ENCODE results near the gene SLC33A1.
"Not testable (repeated sequence)": the region's sequence is repeated elsewhere in the genome, so short reads cannot be mapped to it uniquely, and the experiment has no call there.

The SLC33A1 gene

DNA sequence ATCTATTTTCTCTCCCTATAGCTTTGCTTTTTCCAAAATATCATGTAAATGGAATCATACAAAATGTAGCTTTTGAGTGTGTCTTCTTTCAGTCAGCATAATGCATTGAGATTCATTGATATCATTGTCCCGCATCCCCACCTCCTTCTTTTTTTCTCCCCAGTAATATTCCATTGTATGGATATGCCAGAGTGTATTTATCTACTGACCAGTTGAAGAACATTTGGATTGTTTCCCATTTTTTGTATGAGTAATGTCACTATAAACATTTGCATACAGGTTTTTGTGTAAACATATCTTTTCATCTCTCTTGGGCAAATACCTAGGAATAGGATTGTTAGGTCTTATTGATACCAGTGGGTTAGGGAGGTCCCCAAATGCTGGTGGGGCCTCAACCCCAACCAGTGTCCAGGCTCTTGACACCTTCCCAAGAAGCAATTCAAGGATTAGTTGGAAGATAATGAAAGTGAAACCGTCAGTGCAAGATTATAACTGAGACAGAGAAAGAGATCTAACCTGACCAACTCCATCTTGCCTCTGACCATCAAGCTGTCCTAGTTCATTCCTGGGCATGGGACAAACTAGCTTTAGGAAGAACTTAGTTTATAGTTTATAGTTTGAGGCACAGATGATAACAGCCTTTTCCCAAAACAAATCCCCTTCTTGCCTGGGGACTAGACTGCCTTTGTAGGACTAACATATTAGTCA is 7.4 kb upstream of the SLC33A1 start:
- no peak for DNase-seq

GRCh38 chr3:155860424-155860823 is 6.2 kb upstream of the SLC33A1 start:
- DNase-seq: not testable (repeated sequence)

DNA sequence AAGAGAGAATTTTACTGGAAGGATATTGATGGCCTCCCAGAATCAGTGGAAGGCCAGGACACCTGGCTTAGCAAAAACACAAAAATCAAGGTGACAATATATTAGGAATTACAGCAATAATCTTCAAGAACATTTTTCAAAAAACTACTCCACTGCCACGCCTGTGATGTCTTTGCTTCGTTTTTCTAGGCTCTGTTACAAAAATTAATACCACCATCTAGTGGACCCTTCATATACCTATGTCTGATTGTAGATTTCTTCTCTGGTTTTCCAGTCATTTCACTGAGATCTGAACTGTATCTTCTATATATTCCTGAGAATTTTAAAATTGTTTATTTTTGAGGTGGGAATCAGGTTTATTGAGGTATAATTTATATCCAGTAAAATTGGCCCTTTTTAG is 5.6 kb upstream of the SLC33A1 start:
- no peak for DNase-seq

- no peak for DNase-seq
Observed at GRCh38 chr3:155853214-155854140, 750 bp downstream of the SLC33A1 start.

DNA sequence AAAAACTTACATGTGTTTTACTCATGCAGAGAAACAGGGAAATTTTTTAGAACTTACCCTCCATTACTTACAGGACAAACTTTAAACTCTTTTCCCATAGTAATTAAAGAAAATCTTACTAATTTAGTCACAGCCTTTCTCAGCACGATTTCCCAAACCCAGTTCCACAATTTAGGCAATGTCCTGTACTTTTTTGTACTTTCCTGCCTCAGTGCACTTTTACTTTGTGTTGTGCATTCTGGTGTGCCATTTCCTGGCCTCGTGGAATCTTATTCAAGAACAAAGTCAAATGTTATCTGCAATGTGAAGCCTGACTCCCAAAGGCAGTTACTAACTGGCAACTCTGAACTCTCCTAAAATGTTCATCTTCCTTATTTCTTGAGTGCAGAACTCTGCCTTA is 1.9 kb downstream of the SLC33A1 start:
- no peak for DNase-seq

- not testable (repeated sequence) for DNase-seq
Observed at GRCh38 chr3:155849404-155849803, 4.8 kb downstream of the SLC33A1 start.

DNA sequence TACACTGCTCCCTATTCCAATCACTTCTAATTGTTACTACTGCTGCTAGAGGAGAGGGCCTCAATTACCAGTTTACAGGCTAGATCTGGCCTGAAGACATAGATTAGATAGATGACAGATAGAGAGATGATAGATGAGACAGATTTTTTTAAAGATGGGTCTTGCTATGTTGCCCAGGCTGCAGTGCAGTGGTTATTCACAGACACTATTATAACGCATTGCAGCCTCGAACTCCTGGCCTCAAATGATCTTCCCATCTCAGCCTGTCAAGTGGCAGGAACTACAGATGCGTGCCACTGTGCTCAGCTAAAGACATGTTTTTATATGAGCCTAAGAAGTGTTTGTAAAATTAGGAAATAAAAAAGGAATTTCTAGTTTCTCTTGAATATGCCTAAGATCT is 6.2 kb downstream of the SLC33A1 start:
- DNase-seq: no peak

DNA sequence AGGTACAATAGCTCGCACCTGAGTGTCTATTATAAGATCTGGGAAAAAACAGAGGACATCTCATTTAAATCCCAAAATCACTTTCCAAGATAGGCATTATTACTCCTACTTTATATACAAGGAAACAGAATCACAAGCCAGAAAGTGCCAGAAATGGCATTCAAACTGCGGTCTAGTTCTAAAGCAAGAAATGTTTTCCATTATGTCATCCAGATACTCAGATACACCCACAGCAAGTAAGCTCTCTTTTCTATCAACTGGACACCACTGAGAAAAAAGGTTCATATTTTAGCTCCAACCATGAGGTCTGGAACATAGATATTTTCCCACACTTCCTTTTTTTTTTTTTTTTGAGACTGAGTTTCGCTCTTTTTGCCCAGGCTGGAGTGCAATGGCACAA is 8.1 kb downstream of the SLC33A1 start:
- no peak for DNase-seq

DNA sequence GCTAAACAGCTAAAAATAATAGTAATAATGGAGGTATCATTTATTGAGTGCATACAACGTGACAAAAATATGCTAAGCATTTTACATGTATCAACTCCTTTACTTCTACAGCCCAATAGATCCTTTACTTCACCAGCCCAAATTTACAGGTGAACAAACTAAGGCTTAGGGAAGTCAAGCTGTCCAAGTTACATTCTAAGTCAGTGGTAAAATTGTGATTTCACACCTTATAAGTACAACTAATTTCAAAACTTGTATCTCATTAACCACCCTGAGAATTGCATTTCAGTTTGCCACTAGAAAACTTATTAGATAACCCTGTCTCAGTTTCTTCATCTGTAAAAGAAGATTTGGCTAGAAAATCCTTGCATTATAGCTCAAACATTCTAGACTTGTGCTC is 10.7 kb downstream of the SLC33A1 start:
- DNase-seq: no peak

DNA sequence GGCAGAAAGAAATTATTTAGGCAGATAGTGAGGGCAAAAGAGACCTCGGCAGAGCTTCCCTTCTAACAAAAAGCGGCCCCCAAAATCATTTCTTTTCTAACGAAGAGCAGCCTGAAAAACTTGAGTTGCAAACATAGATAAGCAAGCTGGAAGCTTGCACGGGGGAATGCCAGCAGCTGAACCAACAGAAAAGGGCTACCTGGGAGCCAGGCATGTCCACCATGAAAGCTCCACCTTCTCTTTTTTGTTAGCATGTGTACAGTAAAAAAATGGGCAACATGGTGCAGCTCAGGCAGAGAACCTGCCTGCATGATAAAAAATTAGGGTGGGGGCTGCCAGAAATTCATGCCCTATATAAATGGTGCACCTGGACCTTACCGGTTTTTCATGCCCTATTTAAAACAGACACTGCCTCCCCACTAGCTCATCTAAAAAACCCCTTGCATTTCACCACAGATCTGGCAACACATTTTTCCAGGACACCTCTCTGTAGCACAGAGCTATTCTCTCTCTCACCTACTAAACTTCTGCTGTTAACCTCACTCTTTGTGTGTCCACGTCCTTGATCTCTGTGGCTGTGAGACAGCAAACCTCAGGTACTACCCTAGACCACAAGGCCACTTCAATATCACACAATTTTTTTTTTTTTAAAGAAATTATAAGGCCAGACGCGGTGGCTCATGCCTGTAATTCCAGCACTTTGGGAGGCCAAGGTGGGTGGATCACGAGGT is 18.7 kb downstream of the SLC33A1 start:
- DNase-seq: no peak

GRCh38 chr3:155828490-155829098 is 25.6 kb downstream of the SLC33A1 start:
- DNase-seq: not testable (repeated sequence)

DNA sequence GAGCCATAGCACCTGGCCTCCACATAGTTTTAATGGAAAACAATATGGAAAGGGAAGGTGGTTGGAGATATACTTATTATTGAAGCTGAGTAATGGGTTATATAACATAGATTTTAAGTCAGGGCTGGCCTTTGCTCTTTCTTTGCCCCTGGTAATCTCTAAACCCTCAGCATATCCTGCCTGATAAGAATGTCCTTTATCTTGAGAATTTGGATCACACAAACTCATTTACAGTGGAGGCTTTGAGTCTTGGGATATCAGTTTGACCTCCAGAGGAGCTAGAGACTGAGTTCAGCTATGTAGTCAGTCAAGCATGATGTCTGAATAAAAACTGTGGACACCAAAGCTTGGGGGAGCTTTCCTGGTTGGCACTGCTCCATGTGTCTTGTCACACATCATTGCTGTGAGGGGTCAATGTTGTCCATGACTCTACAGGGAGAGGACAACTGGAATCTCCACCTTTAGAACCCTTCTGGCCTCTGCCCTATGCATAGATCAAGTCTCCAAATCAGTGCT is 39.1 kb downstream of the SLC33A1 start:
- no peak for DNase-seq

GRCh38 chr3:155813224-155813623 is 41.0 kb downstream of the SLC33A1 start:
- DNase-seq: not testable (repeated sequence)

GRCh38 chr3:155809181-155809580 is 45.0 kb downstream of the SLC33A1 start:
- DNase-seq: no peak

GRCh38 chr3:155807823-155808222 is 46.4 kb downstream of the SLC33A1 start:
- no peak for DNase-seq

- DNase-seq: peak; percentile 25
Observed at GRCh38 chr3:155805802-155806618, 48.2 kb downstream of the SLC33A1 start, which contains the start of gene C3orf33. TSS of gene C3orf33 (minus strand) at chr3:155806278. CDS start at chr3:155806252, 26 bp downstream.

DNA sequence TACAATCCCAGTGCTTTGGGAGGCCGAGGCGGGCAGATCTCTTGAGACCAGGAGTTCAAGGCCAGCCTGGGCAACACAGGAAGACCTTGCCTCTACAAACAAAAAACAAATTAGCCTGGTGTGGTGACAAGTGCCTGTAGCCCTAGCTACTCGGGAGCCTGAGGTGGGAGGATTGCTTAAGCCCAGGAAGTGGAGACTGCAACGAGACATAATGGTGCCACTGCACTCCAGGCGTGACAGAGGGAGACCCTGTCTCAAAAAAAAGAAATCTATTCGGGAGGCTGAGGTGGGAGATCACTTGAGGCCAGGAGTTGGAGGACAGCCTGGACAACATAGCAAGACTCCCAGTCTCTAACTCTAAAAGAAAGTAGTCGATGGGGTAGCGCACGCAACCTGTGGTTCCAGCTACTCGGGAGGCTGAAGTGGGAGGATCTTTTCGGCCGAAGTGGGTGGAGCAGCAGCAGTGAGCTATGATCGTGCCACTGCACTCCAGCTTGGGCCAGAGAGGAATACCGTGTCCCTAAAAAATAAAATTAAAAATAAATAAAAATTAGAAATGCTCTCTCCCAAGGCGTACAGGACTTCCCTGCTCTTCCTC is 48.9 kb downstream of the SLC33A1 start:
- peak; percentile 11 for DNase-seq

DNA sequence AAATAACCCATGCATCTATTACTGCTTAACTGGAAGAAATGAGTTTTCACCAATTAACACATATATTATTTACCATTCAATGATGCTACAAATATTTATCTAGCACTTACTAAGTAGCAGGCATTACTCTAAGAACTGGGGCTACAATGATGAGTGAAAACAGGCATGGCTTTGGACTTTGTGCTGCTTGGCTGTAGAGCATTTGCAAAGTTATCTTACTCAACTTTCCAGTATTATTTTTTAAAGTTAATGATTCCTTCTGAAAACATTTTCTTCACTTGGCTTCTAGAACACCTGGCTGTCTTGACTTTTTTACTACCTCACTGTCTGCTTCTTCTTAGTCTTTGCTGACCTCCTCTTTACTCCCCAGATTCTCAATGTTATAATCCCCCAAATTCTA is 49.9 kb downstream of the SLC33A1 start:
- no peak for DNase-seq

GRCh38 chr3:155792532-155792931 is 61.7 kb downstream of the SLC33A1 start:
- no peak for DNase-seq

- DNase-seq: no peak
Observed at GRCh38 chr3:155791190-155791589, 63.0 kb downstream of the SLC33A1 start.

DNA sequence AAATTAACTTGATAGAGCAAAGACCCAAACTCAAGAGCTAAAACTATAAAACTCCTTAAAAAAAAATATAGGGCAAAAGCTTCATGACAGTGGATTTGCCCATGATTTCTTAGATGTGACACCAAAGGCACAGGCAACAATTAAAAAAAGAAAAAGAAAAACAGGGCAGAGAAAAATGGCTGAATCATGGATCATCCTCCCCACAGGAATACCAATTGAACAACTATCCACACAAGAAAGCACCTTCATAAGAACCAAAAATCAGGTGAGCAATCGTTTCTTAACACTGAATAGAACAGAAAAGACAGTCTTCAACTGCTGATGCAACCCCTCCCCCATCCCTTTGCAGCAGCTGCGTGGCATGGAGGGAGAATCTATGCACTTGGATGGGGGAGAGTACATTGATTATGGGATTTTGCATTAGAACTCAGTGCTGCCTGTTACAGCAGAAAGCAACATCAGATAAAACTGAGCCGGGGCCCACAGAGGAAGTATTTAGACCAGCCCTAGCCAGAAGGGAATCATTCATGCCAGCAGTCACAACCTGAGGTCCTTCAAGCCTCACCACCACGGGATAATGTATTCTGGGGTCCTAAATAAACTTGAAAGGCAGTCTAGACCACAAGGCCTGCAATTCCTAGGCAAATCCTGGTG is 63.8 kb downstream of the SLC33A1 start:
- DNase-seq: no peak

All from NCI-H510A (cell line).